ENCODE measurements around the gene DYNLT2B. TPM values are rescaled to one million over a fixed set of nuclear protein-coding genes. Genes with fewer than 3 reads are reported as not detected.
"Not testable (repeated sequence)": the region's sequence is repeated elsewhere in the genome, so short reads cannot be mapped to it uniquely, and the experiment has no call there.

DYNLT2B gene
- 1 to 10 TPM; 4.2 to 5.4 TPM for total RNA-seq
- polyA plus RNA-seq, result 10 to 100 TPM in 1 of 3 donors, 1 to 10 TPM in 2; 9.2 to 12.6 (median 10.0) TPM
- total RNA-seq, result 0.17 to 0.69 (median 0.29) reads per million in 6 experiments

DNA sequence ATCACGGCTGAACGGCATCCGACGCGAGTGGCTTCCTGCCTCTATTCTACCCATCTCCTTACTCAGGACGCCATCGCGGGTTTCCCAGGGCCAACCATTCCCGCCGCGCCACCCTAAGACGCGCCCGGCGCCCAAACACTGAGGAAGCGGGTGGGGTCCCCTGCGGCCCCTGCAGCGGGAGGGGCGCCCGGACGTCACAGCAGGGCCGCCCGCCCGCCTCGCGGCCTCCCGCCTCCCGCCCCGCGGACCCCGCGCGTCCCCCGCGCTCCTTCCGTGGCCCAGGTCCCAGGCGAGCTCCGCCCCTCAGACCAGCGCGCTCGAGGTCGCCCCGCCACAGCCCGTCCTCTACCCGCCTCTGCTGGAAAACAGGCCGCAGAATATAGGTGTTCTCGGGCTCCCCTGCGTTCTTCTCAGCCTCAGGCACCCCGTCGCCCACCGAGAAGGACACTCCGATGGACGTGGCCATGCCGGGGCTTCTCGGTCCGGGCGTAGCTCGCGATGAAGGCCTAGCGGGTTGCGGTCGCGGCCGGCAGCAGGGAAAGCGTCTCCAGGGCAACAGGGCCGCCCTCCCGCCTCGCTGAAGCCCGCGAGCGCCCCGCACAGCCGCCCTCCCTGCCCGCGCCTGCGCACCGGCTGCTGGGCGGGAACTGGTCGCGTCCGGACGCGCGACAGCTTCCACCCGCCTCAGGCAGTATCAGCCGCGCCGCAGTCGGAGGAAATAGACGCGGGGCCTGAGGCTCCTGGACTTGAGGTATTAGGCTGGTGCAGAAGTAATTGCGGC is at the start of gene DYNLT2B:
DYNLT2B (minus strand) TSS at position 554 of the 781 bp plus-strand sequence; CDS start at position 466, 88 bp downstream.
- DNase-seq (peak; percentile 80 to 90 (median 86)), ATAC-seq (peak; percentile 87 to 89)
- peak within 1 kb of the TSS; percentile 87 to 98 (median 98) for H3K27ac Mint-ChIP-seq
- no peaks in the 10 kb centered on the region for H3K9me3 Mint-ChIP-seq
- no peaks in the 10 kb centered on the region for H3K27me3 Mint-ChIP-seq
- peaks cover 2 to 15% (median 9%) of the 10 kb centered on the region in 4 donors for H3K4me1 Mint-ChIP-seq
- POLR2A ChIA-PET, result interaction anchor here (0.6 to 2.0 kb wide), 13 partner anchors 14 to 1668 kb away, joined by 3 to 11 read pairs (median 4); partner anchors contain the start of genes FBXO45, UBXN7 and WDR53
- peaks cover 0 to 2% (median 0%) of the 10 kb centered on the region in 3 donors for H3K36me3 Mint-ChIP-seq
- peak within 1 kb of the TSS; percentile 89 to 97 (median 93) for H3K4me3 Mint-ChIP-seq

DNA sequence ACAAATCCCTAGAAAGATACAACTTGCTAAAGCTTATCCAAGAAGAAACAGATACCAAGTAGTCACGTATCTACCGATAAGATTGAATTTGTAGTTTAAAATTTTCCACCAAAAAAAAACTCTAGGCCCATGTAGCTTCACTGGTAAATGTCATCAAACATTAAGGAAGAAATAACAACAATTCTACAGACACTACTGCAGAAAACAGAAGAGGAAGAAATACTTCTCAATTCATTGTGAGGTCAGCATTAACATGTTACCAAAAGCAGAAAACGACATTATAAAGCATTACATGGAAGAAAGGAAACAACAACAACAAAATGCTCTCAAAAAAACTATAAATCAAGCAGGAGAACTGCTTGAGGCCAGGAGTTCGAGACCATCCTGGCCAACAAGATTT is 47.7 kb upstream of the DYNLT2B start:
- no peaks in the 10 kb centered on the region for H3K9me3 Mint-ChIP-seq
- ATAC-seq (no peak), DNase-seq (no peak)
- H3K27me3 Mint-ChIP-seq, result no peaks in the 10 kb centered on the region
- peaks cover 0 to 82% (median 24%) of the 10 kb centered on the region in 3 donors for H3K36me3 Mint-ChIP-seq
- H3K4me1 Mint-ChIP-seq, result peaks cover 0 to 5% (median 2%) of the 10 kb centered on the region in 4 donors
- no peak overlapping the region for H3K4me3 Mint-ChIP-seq
- peak overlapping the region in 2 of 10 donors; percentile 22 to 31 for H3K27ac Mint-ChIP-seq
- POLR2A ChIA-PET, result interaction anchor here (0.9 kb wide), 1 partner anchor 48 kb away, joined by 3 read pairs; the partner anchor contains the start of gene DYNLT2B

DNA sequence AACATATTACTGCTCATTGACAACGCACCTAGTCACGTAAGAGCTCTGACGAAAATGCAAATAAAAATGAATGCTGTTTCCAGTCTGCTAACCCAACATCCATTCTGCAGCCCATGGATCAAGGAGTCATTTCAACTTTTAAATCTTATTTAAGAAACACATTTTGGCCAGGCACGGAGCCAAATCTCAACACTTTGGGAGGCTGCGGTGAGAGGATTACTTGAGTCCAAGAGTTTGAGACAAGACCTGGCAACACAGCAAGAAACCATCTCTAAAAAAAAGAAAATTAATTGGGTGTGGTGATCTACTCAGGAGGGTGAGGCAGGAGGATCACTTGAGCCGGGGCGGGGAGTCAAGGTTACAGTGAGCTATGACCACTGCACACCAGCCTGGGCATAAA is 42.5 kb upstream of the DYNLT2B start:
- Mint-ChIP-seq H3K4me1 (peaks cover 0 to 10% (median 6%) of the 10 kb centered on the region in 4 donors), H3K27ac (peak overlapping the region in 1 of 10 donors; percentile 22)

DNA sequence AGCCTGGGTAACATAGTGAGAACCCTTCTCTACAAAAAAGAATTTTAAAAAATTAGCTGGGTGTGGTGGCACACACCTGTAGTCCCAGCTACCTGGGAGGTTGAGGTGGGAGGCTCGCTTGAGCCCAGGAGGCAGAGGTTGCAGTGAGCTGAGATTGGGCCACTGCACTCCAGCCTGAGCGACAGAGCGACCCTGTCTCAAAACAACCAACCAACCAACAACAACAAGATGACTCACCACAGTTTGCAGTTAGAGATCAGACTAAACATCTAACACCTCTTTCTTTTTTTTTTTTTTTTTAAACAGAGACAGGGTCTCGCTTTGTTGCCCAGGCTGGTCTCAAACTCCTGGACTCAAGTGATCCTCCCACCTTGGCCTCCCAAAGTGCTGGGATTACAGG is 40.5 kb upstream of the DYNLT2B start:
- ATAC-seq, H3K4me3 Mint-ChIP-seq, H3K9me3 Mint-ChIP-seq, H3K27me3 Mint-ChIP-seq, POLR2A ChIA-PET, H3K4me1 Mint-ChIP-seq, DNase-seq: not testable (repeated sequence)
- H3K27ac Mint-ChIP-seq, result peak overlapping the region in 1 of 10 donors; percentile 7
- H3K36me3 Mint-ChIP-seq, result peaks cover 6 to 97% (median 41%) of the 10 kb centered on the region in 3 donors

More for the DNA sequence above, 42.5 kb upstream of the DYNLT2B start:
- no peaks in the 10 kb centered on the region for H3K9me3 Mint-ChIP-seq
- H3K4me3 Mint-ChIP-seq, result no peak overlapping the region
- ATAC-seq (no peak), DNase-seq (no peak)
- POLR2A ChIA-PET, result no interaction called here
- peaks cover 6 to 90% (median 36%) of the 10 kb centered on the region in 3 donors for H3K36me3 Mint-ChIP-seq
- no peaks in the 10 kb centered on the region for H3K27me3 Mint-ChIP-seq

DNA sequence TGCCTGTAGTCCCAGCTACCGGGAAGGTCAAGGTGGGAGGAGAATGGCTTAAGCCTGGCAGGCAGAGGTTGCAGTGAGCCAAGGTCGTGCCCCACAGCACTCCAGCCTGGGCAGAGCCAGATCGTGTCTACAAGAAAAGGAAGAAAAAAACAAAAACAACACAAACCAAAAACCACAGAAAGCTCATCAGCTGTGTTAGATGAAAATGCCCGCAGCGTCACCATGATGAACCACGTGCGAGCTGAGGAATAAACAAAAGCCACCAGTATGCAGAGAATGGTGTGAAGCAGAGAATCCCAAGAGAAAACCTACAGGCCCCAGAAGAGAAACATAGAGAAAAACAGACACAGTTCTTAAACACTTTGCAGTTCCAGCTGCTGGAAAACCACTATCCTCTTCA is 39.9 kb upstream of the DYNLT2B start:
- Mint-ChIP-seq H3K4me3 (peak overlapping the region in 1 of 10 donors; percentile 35), H3K9me3 (no peaks in the 10 kb centered on the region), H3K4me1 (peaks cover 0 to 10% (median 7%) of the 10 kb centered on the region in 4 donors), H3K27me3 (no peaks in the 10 kb centered on the region), H3K27ac (peak overlapping the region in 3 of 10 donors; percentile 31 to 46 (median 34)), H3K36me3 (peaks cover 6 to 97% (median 41%) of the 10 kb centered on the region in 3 donors)
- POLR2A ChIA-PET, result no interaction called here
- ATAC-seq (no peak), DNase-seq (peak in 1 of 10 donors; percentile 25)

DNA sequence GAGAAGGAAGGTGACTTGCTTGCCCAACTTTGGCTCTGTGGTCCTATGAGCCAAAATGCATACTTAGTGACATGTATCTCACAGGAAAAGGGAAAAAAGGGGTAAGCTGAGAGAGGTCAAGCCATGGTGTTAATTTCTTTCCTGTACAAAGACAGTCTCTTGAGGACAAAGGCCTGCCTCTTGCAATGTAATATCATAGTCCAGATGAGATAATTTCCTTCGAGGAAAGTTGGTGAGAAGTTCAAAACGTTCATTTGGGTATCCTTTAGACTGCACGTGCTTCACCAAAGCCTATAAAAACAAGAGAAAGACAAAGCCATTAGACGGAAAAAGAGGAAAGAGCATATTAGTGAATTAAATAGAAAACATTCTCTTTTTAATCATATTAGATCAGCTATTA is 38.5 kb upstream of the DYNLT2B start:
- POLR2A ChIA-PET, result no interaction called here
- peaks cover 6 to 93% (median 34%) of the 10 kb centered on the region in 3 donors for H3K36me3 Mint-ChIP-seq
- no peaks in the 10 kb centered on the region for H3K9me3 Mint-ChIP-seq
- ATAC-seq (no peak), DNase-seq (no peak)
- H3K4me3 Mint-ChIP-seq, result no peak overlapping the region
- H3K27me3 Mint-ChIP-seq, result no peaks in the 10 kb centered on the region
- no peak overlapping the region for H3K27ac Mint-ChIP-seq
- peaks cover 0 to 10% (median 7%) of the 10 kb centered on the region in 4 donors for H3K4me1 Mint-ChIP-seq

DNA sequence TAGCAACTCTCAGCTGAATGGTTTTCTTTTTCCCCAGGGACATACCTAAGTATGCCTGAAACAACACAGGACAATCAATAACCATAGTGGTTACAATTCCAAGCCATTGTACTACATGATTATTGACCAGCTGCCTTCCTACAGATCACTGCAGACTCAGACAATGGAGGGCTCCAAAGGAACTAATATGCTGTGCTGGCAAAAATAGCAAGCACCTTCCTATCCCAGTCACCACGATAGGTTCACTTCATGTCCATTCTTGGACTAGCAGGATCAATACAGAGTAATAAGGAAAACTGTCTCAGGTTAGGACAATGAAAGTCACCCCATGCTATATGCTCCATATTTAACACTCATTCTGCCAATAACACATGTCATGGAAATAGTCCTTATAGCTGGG is 37.6 kb upstream of the DYNLT2B start:
- Mint-ChIP-seq H3K4me3 (no peak overlapping the region), H3K4me1 (peaks cover 0 to 10% (median 7%) of the 10 kb centered on the region in 4 donors), H3K27ac (no peak overlapping the region), H3K27me3 (no peaks in the 10 kb centered on the region), H3K9me3 (no peaks in the 10 kb centered on the region), H3K36me3 (peaks cover 6 to 88% (median 28%) of the 10 kb centered on the region in 3 donors)
- DNase-seq, result no peak
- ATAC-seq, result no peak
- POLR2A ChIA-PET, result no interaction called here

DNA sequence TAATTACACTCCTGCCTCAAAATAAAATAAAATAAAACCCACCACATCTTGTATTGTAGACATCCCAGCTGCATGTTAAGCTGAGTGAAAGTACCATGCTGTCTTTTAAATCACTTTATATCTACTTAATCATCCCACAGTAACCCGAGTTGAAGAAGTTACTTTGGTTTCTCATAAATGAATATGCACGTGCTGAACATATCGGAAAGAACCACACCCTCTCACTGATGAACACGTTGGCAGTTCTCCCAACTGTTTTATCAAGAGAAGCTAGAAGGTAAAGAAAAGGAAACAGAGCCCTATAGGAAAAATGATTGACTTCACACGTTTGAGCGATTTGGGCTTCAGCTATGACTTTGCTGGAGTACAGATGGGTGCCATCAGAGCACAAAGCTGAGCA is 36.1 kb upstream of the DYNLT2B start:
- Mint-ChIP-seq H3K9me3 (no peaks in the 10 kb centered on the region), H3K4me1 (peaks cover 0 to 7% (median 6%) of the 10 kb centered on the region in 4 donors), H3K27ac (peak overlapping the region in 1 of 10 donors; percentile 9), H3K4me3 (no peak overlapping the region), H3K27me3 (no peaks in the 10 kb centered on the region), H3K36me3 (peaks cover 4 to 76% (median 25%) of the 10 kb centered on the region in 3 donors)
- POLR2A ChIA-PET, result no interaction called here
- DNase-seq (no peak), ATAC-seq (no peak)

DNA sequence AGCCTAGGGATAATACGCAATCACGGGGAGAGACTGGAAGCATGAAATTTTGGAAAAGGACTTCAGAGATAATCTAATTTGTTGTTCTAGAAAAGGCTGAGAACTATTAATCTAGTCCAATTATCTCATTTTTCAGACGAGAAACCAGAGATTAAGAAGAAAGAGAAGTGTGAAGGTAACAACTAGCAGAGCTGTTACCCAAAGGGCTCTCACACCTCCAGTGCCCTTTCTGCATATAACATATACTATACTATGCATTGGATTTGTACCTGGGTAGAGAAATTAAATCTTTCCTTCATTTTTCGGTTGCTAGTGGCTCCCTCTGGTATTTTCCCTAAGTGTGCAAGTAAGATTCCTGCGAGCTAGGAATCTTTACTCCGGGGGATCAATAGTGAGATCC is 33.5 kb upstream of the DYNLT2B start:
- DNase-seq (no peak), ATAC-seq (no peak)
- Mint-ChIP-seq H3K27me3 (no peaks in the 10 kb centered on the region), H3K36me3 (peaks cover 0 to 67% (median 23%) of the 10 kb centered on the region in 3 donors), H3K27ac (peak overlapping the region in 3 of 10 donors; percentile 7 to 80 (median 13)), H3K9me3 (no peaks in the 10 kb centered on the region), H3K4me3 (no peak overlapping the region), H3K4me1 (peaks cover 0 to 6% (median 0%) of the 10 kb centered on the region in 4 donors)
- POLR2A ChIA-PET, result interaction anchor here (0.9 kb wide), 1 partner anchor 33 kb away, joined by 3 read pairs; the partner anchor contains the start of gene DYNLT2B

DNA sequence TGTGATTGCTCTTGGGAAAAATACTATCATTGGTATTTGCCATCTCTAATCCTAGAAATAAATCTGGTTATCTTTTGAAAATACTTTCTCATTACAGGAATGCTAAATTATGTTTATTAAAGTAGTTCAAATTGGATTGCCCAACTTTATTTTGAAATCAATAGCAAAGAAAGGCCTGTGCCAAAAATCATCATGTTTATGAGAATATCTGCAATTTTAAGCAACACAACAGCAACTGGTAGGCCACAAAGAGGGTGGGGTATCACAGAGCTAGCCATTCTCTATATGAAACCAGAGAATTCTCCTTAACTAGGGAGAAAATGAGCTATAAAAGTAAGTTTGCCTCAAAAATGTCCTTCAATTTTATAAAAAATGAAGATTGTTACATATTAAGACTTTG is 32.0 kb upstream of the DYNLT2B start:
- no peak for ATAC-seq
- Mint-ChIP-seq H3K4me3 (no peak overlapping the region), H3K27me3 (no peaks in the 10 kb centered on the region), H3K9me3 (no peaks in the 10 kb centered on the region), H3K4me1 (peaks cover 0 to 6% (median 2%) of the 10 kb centered on the region in 4 donors), H3K36me3 (peaks cover 0 to 52% (median 11%) of the 10 kb centered on the region in 3 donors), H3K27ac (no peak overlapping the region)
- no peak for DNase-seq
- POLR2A ChIA-PET, result no interaction called here

DNA sequence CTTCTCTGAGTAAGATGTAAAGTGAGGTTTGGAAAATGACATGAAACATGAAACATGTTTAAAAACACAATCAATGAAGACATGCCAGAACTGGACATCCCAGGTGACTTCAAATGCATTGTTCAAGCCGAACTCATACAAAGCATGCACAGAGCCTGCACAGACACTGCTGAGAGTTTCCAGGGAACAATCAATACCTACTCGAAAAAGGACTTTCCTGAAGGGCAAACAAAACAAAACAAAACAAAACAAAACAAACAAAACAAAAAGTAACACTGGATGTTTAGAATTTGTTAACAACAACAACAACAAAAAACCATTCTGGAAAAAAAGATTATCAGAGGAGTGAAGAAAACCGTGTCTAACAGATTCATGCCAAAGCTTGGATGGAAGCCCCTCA is 30.7 kb upstream of the DYNLT2B start:
- DNase-seq, result no peak
- ATAC-seq, result no peak
- POLR2A ChIA-PET, result no interaction called here
- no peak overlapping the region for H3K4me3 Mint-ChIP-seq
- H3K9me3 Mint-ChIP-seq, result no peaks in the 10 kb centered on the region
- peaks cover 3 to 11% (median 6%) of the 10 kb centered on the region in 4 donors for H3K4me1 Mint-ChIP-seq
- H3K27me3 Mint-ChIP-seq, result no peaks in the 10 kb centered on the region
- peak overlapping the region in 1 of 10 donors; percentile 61 for H3K27ac Mint-ChIP-seq
- H3K36me3 Mint-ChIP-seq, result peaks cover 0 to 40% (median 10%) of the 10 kb centered on the region in 3 donors

DNA sequence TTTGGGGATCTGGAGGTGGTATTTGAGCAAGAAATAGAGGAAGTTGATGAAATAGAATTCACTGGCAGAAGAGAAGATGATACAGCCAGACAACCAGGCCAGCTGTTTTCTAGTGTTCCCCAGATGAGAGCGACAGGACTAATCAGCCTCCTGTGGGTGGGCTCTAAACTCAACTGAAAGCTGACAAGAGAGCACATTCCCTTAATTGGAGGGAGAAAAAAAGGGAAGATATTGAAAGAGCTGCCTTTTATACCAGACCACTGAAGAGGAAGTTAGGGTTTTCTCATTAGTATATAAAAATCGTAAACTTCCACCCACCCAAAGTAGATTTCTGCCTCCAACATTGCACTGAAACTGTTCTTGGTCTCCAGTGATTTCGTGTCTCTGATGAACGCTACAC is 26.6 kb upstream of the DYNLT2B start:
- ATAC-seq (no peak), DNase-seq (no peak)
- Mint-ChIP-seq H3K36me3 (peaks cover 0 to 18% (median 4%) of the 10 kb centered on the region in 3 donors), H3K4me3 (no peak overlapping the region), H3K9me3 (no peaks in the 10 kb centered on the region), H3K4me1 (peaks cover 2 to 15% (median 4%) of the 10 kb centered on the region in 4 donors), H3K27me3 (peaks cover 0 to 2% (median 0%) of the 10 kb centered on the region in 5 donors), H3K27ac (peak overlapping the region in 4 of 10 donors; percentile 34 to 55 (median 46))
- POLR2A ChIA-PET, result no interaction called here

DNA sequence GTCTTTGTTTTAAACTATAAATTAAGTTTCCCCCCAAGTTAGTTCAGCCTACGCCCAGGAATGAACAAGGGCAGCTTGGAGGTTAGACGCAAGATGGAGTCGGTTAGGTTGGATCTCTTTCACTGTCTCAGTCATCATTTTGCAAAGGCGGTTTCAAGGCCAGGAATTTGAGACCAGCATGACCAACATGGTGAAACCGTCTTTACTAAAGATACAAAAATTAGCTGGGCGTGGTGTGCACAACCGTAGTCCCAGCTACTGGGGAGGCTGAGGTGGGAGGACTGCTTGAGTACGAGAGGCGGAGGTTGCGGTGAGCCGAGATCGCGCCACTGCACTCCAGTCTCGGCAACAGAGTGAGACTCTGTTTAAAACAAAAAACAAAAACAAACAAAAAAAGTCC is 25.9 kb upstream of the DYNLT2B start:
- Mint-ChIP-seq H3K4me1 (peaks cover 2 to 15% (median 4%) of the 10 kb centered on the region in 4 donors), H3K36me3 (peaks cover 0 to 14% (median 4%) of the 10 kb centered on the region in 3 donors)
- H3K4me3 Mint-ChIP-seq, POLR2A ChIA-PET, ATAC-seq, DNase-seq, H3K9me3 Mint-ChIP-seq, H3K27me3 Mint-ChIP-seq, H3K27ac Mint-ChIP-seq: not testable (repeated sequence)
